Stimulated activated CD8-positive, alpha-beta memory T cell treated with anti-CD3 and anti-CD28 coated beads, Interleukin-12 subunit alpha, Interleukin-12 subunit beta, amount 100 ng/mL, for 24 hours (primary cell): ENCODE measurements around the gene AKR1B15.
"Not testable (repeated sequence)": the region's sequence is repeated elsewhere in the genome, so short reads cannot be mapped to it uniquely, and the experiment has no call there.

Source experiments
- DNase-seq: peaks from one replicate; pipeline ENCODE4 v3.0.0-alpha.2; 2020; ENCODE audit errors: extremely low read depth

Gene AKR1B15

GRCh38 chr7:134532954-134533218 is 16.0 kb upstream of the AKR1B15 start:
- no peak for DNase-seq

GRCh38 chr7:134533288-134533771 is 15.6 kb upstream of the AKR1B15 start:
- DNase-seq = no peak

- no peak for DNase-seq
Measured at GRCh38 chr7:134534633-134535032, 14.3 kb upstream of the AKR1B15 start.

- DNase-seq = no peak
Measured at GRCh38 chr7:134535272-134535918, 13.5 kb upstream of the AKR1B15 start.

GRCh38 chr7:134535919-134536299 is 13.0 kb upstream of the AKR1B15 start:
- DNase-seq = no peak

- DNase-seq = not testable (repeated sequence)
Measured at GRCh38 chr7:134536558-134536957, 12.4 kb upstream of the AKR1B15 start.

- DNase-seq = not testable (repeated sequence)
Measured at GRCh38 chr7:134537273-134537781, 11.6 kb upstream of the AKR1B15 start.

- DNase-seq = no peak
Measured at GRCh38 chr7:134539380-134540004, 9.4 kb upstream of the AKR1B15 start.

- DNase-seq = not testable (repeated sequence)
Measured at GRCh38 chr7:134541501-134542194, 7.3 kb upstream of the AKR1B15 start.

- DNase-seq = no peak
Measured at GRCh38 chr7:134542195-134542771, 6.6 kb upstream of the AKR1B15 start.

- DNase-seq = no peak
Measured at GRCh38 chr7:134545380-134545779, 3.5 kb upstream of the AKR1B15 start.

GRCh38 chr7:134545918-134546317 is 3.0 kb upstream of the AKR1B15 start:
- no peak for DNase-seq

GRCh38 chr7:134546955-134547354 is 2.0 kb upstream of the AKR1B15 start:
- no peak for DNase-seq

GRCh38 chr7:134547397-134548054 is 1.4 kb upstream of the AKR1B15 start:
- peak; percentile 34 for DNase-seq

GRCh38 chr7:134549366-134549765 is 456 bp downstream of the AKR1B15 start:
- DNase-seq = no peak

GRCh38 chr7:134552105-134552504 is 3.2 kb downstream of the AKR1B15 start:
- DNase-seq = no peak

- no peak for DNase-seq
Measured at GRCh38 chr7:134553976-134554375, 5.1 kb downstream of the AKR1B15 start.

- no peak for DNase-seq
Measured at GRCh38 chr7:134554417-134554966, 5.6 kb downstream of the AKR1B15 start.

- no peak for DNase-seq
Measured at GRCh38 chr7:134557391-134557790, 8.5 kb downstream of the AKR1B15 start.

GRCh38 chr7:134558370-134558769 is 9.5 kb downstream of the AKR1B15 start:
- DNase-seq = no peak

- not testable (repeated sequence) for DNase-seq
Measured at GRCh38 chr7:134561616-134562015, 12.7 kb downstream of the AKR1B15 start.

GRCh38 chr7:134562136-134562535 is 13.2 kb downstream of the AKR1B15 start:
- no peak for DNase-seq
